T-helper 9 cell (primary cell): ENCODE data around the gene HBB.

Source experiments
- DNase-seq: peaks from one replicate; pipeline ENCODE4 v3.0.0-alpha.2; 2020

HBB gene

GRCh38 chr11:5225480-5225871 is 1.4 kb downstream of the HBB start:
- DNase-seq, result no peak

- DNase-seq, result no peak
These were observed 2.1 kb downstream of the HBB start for GRCh38 chr11:5224538-5225479.

DNA sequence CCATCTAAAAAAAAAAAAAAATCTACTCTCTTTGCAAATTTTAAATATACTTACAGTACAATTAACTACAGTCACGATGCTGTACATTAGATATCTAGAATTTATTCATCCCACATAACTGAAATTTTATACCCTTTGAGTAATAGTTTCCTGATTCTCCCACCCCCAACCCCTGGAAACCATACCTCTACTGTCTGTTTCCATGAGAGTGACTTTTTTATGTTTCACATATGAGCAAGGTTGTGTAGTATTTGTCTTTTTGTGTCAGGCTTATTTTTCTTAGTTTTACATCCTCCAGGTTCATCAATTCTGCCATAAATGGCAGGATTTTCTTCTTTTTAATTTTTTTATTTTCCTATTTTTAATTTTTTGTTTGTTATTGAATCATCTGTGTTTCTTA is 3.2 kb downstream of the HBB start:
- DNase-seq, result no peak

GRCh38 chr11:5223146-5223545 is 3.7 kb downstream of the HBB start:
- no peak for DNase-seq

- DNase-seq, result no peak
These were observed 16.4 kb downstream of the HBB start for GRCh38 chr11:5210376-5210885.

DNA sequence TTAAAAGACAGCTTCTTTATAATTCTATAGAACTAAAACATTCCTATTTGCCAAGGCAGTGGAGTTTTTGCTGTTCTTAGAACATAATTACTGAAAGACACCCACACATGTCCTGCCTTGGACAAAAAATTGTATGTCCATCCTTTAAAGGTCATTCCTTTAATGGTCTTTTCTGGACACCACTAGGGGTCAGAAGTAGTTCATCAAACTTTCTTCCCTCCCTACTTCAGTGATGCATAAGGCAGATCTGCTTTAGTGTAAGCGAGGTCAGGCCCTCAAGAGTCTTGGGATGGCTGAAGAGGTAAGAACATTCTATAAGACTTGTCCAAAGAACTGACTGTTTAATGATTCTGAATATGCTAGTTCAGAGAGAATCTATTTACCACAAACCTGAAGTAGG is 22.1 kb downstream of the HBB start:
- DNase-seq, result no peak

GRCh38 chr11:5203366-5203765 is 23.5 kb downstream of the HBB start:
- DNase-seq, result no peak

DNA sequence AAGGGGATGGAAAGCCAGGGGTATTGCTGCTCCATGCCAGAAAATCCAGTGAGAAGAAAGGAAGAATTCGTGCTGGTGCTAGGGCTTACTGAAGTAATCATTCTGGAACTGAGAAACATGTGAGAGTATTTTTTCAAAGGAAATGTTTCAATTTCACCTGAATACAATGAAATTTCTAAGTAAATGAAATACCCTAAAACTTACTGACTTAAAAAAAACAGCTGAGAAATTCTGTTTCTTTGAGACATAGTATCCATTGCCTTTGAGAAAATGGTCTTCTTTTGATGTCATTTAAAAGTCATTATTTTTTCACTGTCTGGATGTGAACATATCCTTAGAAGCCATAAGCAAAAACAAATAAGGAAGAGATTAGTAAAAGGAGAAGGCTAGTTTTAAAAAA is 26.3 kb downstream of the HBB start, which contains the start of gene OR51V1:
OR51V1 (minus strand) TSS at position 101 of the 400 bp plus-strand sequence; CDS start at position 101, 0 bp downstream.
- no peak for DNase-seq

GRCh38 chr11:5198285-5198684 is 28.6 kb downstream of the HBB start:
- DNase-seq, result no peak

DNA sequence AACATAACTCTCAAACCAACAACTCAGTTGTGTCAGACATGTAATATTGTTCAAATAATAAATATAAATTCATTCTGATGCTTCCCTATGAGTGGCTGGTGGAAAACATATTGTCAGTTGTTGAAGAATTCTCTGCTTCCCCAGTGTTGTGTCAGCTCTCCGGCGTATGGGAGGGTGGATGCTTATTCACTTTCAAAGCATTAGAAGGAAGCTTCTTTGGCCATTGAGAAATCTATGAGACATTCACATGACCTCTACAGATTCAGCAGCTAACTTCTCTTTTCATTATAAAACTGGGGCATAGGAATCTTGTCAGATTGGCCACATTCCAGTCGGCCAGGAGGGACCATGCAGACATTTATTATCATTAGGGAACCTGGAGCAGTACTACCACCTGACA is 29.3 kb downstream of the HBB start:
- no peak for DNase-seq

- DNase-seq, result no peak
These were observed 30.1 kb downstream of the HBB start for GRCh38 chr11:5196731-5197130.

DNA sequence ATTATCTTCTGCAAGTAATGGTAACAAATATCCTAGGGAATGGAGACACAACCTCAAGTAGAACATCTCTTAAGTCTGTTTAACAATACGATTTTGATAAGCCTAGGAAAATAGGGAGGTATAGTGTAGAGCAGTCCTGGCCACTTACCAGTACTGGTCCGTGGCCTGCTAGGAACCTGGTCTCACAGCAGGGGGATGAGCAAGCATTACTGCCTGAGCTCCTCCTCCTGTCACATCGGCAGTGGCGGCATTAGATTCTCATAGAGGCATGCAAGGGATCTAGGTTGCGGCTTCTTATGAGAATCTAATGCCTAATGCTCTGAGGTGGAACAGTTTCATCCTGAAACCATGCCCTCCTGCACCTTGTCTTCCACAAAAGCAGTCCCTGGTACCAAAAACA is 30.8 kb downstream of the HBB start:
- no peak for DNase-seq

- DNase-seq, result no peak
These were observed 34.1 kb downstream of the HBB start for GRCh38 chr11:5192738-5193137.

DNA sequence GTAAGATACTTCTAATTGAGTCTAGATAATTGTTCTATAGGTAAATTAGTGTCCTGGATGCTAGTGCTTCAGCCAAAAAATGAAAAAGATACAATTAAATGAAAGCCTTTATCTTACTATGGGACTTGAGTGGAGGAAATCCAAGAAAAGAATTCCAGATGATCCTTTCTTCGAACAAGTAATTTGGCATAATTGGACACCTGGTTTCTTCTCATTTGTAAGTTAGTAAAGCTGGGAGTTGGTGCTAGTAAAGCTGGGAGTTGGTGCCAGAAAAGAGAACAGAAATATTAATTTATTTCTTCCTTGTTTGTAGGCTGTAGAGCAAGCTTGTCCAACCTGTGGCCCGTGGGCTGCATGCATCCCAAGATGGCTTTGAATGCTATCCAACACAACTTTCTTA is 38.7 kb downstream of the HBB start:
- DNase-seq, result no peak

DNA sequence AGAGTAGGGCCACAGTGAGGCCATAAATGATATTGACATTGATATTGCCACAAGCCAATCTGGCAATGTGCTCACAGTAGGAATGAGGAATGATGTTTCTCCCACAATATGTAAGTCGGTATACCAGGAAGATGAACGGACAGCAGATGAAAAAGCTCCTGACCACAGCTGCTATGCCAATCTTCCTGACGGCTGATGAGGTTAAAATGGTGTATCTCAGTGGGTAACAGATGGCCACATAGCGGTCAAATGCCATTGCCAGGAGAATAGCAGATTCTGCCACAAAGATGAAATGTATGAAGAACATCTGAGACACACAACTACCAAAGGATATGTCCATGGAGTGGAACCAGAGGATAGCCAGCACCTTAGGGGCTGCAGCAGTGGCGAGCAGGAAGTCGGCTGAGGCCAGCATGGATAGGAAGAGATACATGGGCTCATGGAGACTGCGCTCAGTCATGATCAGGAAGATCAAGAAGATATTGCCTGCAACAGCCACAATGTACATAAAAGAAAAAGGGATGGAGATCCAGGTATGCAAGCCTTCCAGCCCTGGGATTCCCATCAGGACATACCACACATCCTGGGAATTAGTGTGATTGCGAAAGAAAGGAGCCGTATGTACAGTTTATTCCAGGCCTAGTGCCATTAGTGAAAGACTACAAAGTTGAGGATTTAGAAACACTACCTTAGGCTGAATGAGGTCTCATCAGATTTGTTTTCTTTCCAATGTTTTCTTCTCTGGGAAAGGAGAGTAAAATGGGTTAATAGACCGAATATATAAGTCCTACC is 48.6 kb downstream of the HBB start:
- no peak for DNase-seq
